KBM-7 (cell line): ENCODE results near the gene NIT1.

Experiments
- DNase-seq: peaks from one replicate; pipeline ENCODE4 v3.0.0-alpha.2; 2015
- in situ Hi-C: fragments of 300-500 bp; cut with MboI; formaldehyde crosslinking; loops from 2 replicates; pipeline ENCODE4 v1.14.3; 2020; ENCODE audit warnings: low sequenced_read_pairs, low pct_unique_long_range_greater_than_20kb, mixed read lengths

Gene NIT1

DNA sequence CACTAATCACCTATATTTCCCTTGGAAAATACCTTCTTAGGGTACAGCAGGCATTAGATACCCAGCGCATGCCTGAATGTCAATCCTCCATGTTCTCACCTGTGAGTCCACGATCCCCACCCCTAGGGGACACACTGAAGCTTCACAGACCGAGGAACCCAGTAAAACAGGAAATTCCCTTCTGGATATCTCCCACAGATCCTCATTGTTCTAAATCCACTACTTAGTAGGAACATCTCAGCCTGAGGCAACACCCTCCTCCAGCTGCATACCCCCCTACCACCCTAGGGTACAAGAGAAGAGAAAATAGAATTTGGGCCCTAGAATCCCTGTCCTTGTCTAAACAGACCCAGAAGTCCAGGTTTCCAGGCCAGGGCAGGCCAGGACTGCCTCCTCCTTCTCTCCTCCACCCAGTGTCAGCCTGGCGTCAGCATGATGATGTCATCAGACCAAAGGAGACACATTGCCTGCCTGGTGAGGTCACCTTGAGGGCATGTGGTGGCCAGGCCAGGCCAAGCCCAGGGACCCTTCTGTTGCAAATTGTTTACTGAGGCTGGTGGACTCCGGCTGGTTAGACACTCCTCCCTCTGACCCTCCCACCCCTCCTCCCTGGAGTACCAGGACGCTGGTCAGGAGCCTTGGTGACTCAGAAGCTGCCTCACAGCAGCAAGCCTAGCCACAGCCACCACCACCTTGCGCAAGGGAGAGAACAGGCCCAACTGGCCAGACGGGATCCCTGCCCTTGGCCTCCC is 34.7 kb upstream of the NIT1 start:
- in situ Hi-C loops = no loop called here
- peak; percentile 12 for DNase-seq

GRCh38 chr1:161083748-161084596 is 33.9 kb upstream of the NIT1 start:
- DNase-seq = no peak
- in situ Hi-C loops = no loop called here

DNA sequence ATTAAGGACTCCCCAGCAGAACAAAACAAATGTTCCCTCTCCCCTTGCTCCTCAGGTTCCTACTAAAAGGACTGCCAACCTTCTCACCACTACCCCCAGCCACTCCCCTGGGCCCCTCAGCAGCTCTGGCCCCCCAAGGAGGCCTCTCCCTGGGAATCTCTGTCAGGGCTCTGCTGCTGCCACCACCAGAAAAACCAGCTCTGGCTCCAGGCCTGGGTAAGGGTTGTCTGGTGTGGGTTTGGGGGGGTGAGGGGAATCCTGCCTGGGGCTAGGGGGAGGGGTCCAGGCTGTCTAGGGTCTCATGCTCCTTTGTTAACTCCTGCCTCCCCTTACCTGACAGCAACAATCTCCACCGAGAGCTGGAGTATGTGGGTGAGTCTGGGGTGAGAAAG is 33.3 kb upstream of the NIT1 start:
- in situ Hi-C loops = no loop called here
- no peak for DNase-seq

DNA sequence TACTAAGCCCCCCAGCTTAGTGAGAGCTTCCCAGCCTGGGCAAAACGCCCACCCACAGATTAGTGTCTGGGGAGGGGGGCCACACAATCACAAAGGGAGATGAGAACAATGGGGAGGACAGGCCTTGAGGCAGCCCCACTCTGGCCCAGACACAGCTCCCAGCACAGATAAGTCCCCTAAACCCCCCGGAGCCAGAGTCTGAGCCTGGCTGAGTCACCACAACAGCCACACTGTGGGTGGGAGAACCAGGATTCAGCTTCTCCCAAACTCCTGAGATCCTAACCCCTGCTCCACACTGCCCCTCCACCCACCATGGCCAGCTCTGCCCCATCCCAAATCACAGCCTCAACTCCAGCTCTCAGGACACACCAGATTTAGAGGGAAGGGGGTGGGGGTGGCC is 32.7 kb upstream of the NIT1 start:
- in situ Hi-C loops = no loop called here

GRCh38 chr1:161086457-161086856 is 31.4 kb upstream of the NIT1 start:
- in situ Hi-C loops = no loop called here
- DNase-seq = no peak

More for the DNA sequence above, 32.7 kb upstream of the NIT1 start:
- no peak for DNase-seq

DNA sequence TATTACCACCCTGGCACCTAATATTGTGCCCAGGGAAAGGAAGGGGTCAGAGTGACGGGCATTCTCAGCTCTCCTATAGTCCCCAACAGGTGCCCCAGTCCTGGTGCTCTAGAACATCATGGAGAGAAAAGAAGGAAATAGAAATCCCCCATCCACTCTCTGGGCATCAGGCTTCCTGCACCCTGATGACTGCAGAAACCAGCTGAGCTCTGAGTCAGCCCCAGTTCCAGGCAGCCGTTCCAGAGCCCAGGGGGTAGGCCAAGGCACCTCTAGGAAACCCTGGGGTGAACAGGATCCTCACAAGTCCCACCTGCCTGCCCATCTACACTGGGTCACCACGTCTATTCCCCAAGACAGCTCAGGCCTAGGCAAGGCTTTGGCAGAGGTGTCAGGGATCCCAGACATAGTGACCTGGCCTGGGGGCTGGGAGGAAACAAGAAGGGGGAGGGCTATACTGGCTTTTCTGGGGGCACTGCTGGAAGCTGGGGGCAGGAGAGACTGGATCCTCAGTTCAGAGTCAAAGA is 29.3 kb upstream of the NIT1 start:
- in situ Hi-C loops = no loop called here
- DNase-seq = no peak

DNA sequence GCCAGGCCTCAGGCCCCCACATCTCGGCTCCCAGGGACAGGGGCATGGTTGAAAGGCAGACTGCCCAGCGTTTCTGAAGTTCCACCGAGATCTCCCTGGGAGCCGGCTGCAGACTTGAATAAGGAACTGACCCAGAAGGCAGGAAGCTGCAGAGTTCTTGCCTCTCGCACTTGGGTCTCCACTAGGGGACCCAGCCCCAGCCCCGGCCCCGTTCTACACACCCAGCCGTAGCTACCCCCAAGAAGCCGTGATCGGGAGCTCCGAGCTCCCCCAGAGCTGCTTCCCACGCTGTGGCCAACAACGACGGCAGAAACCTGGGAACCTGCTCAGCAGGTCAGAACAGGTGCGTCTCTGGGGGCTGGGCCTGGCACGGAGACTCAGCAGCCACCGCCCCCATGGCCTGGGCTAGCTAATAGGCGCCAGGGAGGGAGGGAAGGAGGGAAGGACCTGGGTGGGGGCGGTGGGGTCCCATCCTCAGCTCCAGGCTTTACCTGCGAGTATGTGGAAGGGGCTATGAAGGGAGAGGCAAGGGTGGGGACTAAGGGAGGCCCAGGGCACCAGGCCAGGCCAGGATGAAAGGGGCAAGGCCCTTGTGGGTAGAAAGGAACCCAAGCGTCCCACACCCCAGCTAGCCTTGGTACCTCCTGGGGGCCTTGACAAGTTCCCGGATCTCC is 28.5 kb upstream of the NIT1 start, which contains the start of gene NECTIN4:
TSS of gene NECTIN4 (minus strand) at position 308 of the 674 bp plus-strand sequence. CDS start at position 46, 262 bp downstream.
- no peak for DNase-seq
- in situ Hi-C loops = no loop called here

DNA sequence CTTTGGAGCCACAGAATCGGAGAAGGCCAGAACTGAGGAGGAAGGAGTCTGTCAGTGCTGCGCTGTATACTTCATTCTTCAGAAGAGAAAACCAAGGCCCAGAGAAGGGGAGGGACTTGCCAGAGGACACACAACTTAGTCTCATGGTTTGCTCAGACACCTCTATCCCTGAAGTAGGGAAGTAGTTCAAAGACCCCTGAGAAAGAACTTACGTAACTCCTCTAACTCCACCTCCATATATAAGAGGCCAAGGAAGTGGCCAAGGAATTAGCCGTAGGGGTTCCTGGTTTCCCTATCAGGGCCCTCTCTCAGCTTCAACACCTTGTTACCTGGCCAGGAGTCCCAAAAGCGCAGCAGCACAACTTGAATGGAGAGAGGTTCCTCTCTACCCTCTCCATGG is 28.0 kb upstream of the NIT1 start:
- in situ Hi-C loops = no loop called here
- no peak for DNase-seq

- DNase-seq = no peak
- in situ Hi-C loops = no loop called here
These were observed 27.3 kb upstream of the NIT1 start for GRCh38 chr1:161090617-161091016.

- in situ Hi-C loops = no loop called here
- no peak for DNase-seq
These were observed 26.8 kb upstream of the NIT1 start for GRCh38 chr1:161091093-161091492.

DNA sequence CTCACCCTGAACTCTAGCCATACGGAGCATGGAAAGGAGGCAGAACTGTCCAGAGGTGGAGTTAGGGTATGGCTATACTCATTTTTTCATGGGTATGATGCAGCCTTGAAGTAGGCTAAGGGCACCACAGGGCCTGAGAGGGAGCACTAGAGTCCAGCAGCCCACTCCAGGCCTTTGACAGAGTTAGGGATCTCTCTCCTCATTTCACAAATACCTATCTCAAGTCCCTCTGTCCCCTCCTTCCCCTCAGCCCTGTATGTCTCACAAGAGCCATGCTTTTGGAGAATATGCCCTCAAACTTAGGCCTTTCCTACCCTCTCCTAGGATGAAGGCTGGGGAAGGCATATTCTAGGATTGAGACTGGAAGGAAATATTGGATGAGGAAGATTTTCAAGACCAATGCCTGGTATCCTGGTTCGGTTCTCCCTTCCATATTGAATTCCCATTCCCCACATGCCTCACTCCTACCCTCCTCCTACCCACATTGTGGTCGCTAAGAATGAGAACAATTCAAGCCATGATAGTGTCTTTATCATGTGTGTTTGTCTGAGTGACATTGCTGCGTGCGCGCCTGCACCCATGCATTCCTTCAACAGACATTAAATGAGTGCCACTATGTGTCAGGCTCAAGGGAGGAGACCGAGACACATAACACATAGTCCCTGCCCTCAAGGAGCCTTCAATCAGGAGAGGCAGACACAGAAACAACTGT is 26.0 kb upstream of the NIT1 start:
- in situ Hi-C loops = no loop called here
- no peak for DNase-seq

DNA sequence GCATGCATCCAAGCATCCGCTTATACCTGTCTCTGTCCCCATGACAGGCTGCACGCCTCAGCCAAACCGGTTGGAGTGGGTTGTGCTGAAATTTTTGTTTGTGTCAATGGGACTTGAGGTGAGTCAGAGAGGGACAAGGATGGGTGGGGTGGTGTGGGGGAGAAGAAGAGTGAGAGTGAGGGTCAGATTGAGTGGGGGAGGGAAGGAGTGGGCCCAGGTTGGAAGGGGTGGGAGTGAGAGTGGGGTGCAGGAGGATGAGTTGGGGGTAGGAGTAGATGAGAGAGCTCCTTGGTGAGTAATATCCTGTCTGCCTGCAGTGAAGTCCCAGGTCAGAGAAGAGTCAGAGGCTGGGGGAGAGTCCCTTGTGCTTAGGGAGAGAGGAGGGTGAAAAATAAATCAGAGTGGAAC is 25.3 kb upstream of the NIT1 start:
- in situ Hi-C loops = no loop called here
- no peak for DNase-seq

DNA sequence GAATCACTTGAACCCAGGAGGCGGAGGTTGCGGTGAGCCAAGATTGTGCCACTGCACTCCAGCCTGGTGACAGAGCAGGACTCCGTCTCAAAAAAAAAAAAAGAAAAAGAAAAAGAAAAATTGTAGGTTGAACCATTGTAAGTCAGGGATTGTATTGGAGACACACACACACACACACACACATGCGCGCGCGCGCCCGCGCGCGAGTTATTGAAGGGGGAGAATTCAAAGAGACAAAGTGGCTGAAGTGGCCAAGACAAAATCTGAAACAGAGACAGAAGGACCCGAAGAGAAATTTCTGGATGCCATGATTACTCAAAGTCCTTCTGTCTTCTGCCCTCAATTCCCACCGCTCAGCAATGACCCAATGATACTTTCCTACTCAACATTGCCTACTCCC is 23.4 kb upstream of the NIT1 start:
- DNase-seq = no peak
- in situ Hi-C loops = no loop called here

DNA sequence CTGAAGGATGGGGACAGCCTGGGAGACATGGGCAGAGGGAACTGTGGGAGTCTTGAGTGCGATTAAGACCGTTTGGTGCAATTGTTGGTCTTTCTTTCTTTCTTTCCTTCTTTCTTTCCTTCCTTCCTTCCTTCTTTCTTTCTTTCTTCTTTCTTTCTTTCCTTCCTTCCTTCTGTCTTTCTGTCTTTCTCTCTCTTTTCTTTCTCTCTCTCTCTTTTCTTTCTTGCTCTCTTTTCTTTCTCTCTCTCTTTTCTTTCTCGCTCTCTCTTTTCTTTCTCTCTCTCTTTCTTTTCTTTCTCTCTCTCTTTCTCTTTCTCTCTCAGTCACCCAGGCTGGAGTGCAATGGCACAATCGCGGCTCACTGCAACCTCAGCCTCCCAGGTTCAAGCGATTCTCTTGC is 22.7 kb upstream of the NIT1 start:
- DNase-seq = no peak
- in situ Hi-C loops = no loop called here

DNA sequence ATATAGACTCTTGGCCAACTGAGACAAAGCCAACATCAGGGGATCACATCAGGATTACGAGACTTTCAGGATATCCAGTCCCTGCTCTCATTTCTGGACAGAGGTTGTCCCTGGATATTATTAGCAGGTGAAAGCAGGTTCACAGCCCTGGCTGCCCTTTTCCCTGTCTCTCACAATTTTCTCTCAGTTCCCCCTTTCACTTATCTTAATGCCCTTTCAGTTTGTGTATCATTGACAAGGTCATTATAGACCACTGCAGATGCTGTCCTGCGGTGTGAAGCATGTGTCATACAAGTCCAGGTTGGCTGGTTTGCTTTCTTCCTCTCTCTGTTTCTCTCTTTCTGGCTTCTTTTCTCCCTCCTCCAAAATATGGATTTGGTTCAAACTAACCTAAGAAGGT is 21.9 kb upstream of the NIT1 start:
- DNase-seq = no peak
- in situ Hi-C loops = no loop called here

DNA sequence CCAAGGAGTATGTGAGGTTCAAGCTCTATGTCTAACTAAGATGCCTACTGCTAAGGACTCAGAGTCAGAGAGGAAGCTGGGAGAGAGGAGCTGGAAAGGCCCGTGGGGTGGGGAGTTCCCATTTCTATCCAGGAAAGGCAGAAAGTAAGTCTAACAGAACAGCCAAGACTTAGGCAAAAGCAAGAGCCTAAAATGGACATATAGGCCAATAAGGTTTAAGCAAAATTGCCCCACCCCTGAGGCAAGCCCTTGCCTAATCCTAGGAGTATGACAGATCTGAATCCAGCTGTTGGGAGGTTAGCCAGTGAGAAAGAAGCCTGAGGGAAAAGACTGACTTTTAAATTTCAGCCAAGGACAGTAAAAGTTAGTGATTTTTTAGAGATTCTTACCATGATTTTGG is 21.4 kb upstream of the NIT1 start:
- in situ Hi-C loops = no loop called here
- no peak for DNase-seq

DNA sequence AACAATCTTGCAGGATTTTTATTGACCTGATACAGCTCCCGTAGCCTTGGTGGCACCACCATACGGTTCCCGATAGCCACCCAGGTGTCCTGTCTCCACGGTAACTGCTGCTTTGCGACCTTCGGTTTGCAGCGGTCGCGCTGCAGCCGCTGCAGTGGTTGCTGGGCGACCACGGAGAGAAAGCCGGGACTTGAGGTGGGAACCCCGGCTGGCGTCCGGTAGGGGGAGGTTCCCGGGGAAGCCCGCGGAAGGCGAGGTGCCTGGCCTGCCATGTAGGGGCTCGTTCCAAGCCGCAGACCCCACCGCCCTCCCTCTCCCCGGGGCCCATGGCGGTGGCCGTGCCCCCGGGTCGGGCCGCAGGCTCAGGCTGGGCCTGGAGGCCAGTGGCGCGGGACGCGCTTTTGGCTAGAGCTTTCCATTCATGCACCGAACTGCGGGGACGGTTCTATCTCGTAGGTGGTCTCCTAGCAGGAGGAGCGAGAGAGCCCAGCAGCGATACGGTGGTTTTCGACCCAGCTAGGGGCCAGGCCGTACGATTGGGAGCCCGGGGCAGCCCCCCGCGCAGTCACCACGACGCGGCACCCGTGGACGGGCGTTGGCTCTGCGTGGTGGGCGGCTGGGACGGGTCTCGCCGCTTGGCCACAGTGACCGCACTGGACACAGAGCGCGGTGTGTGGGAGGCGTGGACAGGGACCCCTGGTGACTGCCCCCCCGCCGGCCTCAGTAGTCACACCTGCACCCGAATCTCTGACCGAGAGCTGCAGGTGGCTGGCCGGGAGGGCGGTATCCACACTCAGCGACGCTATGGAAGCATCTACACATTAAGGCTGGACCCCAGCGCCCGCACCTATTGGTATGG is 19.5 kb upstream of the NIT1 start, which contains the start of gene KLHDC9:
TSS of gene KLHDC9 (plus strand) at position 152 of the 859 bp plus-strand sequence. CDS start at position 327, 175 bp downstream.
- DNase-seq = no peak
- in situ Hi-C loops = no loop called here

DNA sequence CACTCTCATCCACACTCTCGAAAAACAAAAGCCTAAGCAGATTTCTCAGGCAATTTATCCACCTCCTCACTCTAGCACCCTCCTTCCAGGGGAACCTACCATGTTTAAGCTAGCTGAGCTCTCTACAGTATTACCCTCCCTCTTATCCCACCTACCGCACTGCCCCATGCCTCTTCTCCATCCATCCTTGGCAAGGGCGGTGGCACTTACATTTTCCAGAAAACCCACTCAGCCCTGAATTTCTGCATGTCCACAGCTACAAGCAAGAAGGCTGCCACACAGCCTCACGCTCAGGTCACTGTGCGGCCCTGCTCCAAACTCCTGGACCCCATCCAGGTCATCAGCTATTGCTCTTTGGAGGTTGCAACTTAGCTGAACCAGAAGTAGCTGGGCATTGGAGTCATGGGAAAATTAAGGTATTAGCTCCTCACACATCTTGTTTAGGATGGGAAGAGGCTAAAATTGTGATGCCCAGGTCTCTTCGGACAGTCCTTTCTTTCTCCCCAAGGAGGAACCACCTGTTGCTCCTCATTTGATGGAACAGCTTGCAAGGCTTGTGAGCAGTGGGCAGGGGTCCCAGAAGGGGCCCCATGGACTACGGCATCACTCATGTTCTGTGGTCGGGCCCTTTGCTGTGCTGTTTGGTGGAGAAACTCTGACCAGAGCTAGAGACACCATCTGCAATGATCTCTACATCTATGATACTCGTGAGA is 18.7 kb upstream of the NIT1 start:
- in situ Hi-C loops = no loop called here
- no peak for DNase-seq
